RWPE1 (cell line): ENCODE measurements around the gene RASSF3.
A peak's percentile ranks its signal among the peaks of the same experiment; 100 is the strongest.

Experiments used
- CTCF ChIA-PET: fragments of 350-600 bp; sonication (Branson Sonifier 250); formaldehyde crosslinking; extraction: SDS; loops from one replicate; lab custom pipeline; 2021; lab: Yijun Ruan, JAX
- POLR2A ChIA-PET: fragments of 400-600 bp; formaldehyde crosslinking; extraction: SDS; loops from one replicate; lab custom pipeline; 2020; ENCODE audit warnings: antibody characterized with exemption; ENCODE audit not compliant: low non-redundant PET; lab: Yijun Ruan, JAX
- DNase-seq: peaks from one replicate; pipeline ENCODE4 v3.0.0; 2012; ENCODE audit warnings: low spot score
- H3K27ac ChIP-seq: fragments of 450-650 bp; 2 replicates; pipeline ENCODE4 v1.5.1; 2017
- CTCF ChIP-seq: fragments of 450-650 bp; conservative IDR thresholded peaks from 2 replicates; pipeline ENCODE4 v1.5.1; 2017; ENCODE audit warnings: low read depth, mild to moderate bottlenecking

RASSF3 gene

GRCh38 chr12:64691795-64692583 lies 81.7 kb downstream of the RASSF3 start:
- H3K27ac ChIP-seq: no peak overlapping the region
- ChIA-PET POLR2A (no interaction called here), CTCF (interaction anchor here (1.0 kb wide), 1 partner anchor 142 kb away, joined by 4 read pairs; no protein-coding TSS in a partner anchor)
- no peak for TF ChIP-seq CTCF
- no peak for DNase-seq

- TF ChIP-seq CTCF: no peak
- ChIA-PET CTCF (interaction anchor here (4.9 kb wide), 1 partner anchor 145 kb away, joined by 57 read pairs; no protein-coding TSS in a partner anchor), POLR2A (no interaction called here)
- H3K27ac ChIP-seq: peak overlapping the region; percentile 36
- DNase-seq: no peak
Measured at GRCh38 chr12:64694130-64695040, 84.1 kb downstream of the RASSF3 start.

- POLR2A ChIA-PET: no interaction called here
- no peak for TF ChIP-seq CTCF
- no peak overlapping the region for H3K27ac ChIP-seq
- CTCF ChIA-PET: interaction anchor here (0.6 to 4.9 kb wide), 4 partner anchors 35 to 151 kb away, joined by 3 to 57 read pairs (median 4); no protein-coding TSS in a partner anchor
- DNase-seq: no peak
Measured at GRCh38 chr12:64695550-64695949, 85.3 kb downstream of the RASSF3 start.

GRCh38 chr12:64696080-64696741 lies 85.9 kb downstream of the RASSF3 start:
- TF ChIP-seq CTCF: peak; percentile 47
- DNase-seq: peak; percentile 36
- ChIA-PET POLR2A (no interaction called here), CTCF (interaction anchor here (0.7 to 4.9 kb wide), 5 partner anchors 7 to 147 kb away, joined by 3 to 57 read pairs (median 7); no protein-coding TSS in a partner anchor)
- H3K27ac ChIP-seq: no peak overlapping the region

- H3K27ac ChIP-seq: no peak overlapping the region
- TF ChIP-seq CTCF: no peak
- ChIA-PET POLR2A (no interaction called here), CTCF (interaction anchor here (3.0 kb wide), 1 partner anchor 150 kb away, joined by 12 read pairs; no protein-coding TSS in a partner anchor)
- DNase-seq: no peak
Measured at GRCh38 chr12:64699504-64700115, 89.3 kb downstream of the RASSF3 start.
